CD4-positive, alpha-beta T cell (primary cell): ENCODE measurements around the gene CIRBP. TPM values are rescaled to one million over a fixed set of nuclear protein-coding genes. Genes with fewer than 3 reads are reported as not detected.

ENCODE experiments used
- ATAC-seq: fragments of 200-7000 bp; cut with Tn5 transposase; one replicate; pipeline ENCODE4 v1.10.0; 2022; ENCODE audit warnings: mild to moderate bottlenecking; ENCODE audit not compliant: poor library complexity
- CTCF ChIA-PET: fragments of 350-600 bp; sonication (Branson Sonifier 250); formaldehyde crosslinking; loops from one replicate; lab custom pipeline; 2021; ENCODE audit warnings: antibody characterized with exemption, inconsistent platforms; lab: Charles Lee
- POLR2A ChIA-PET: fragments of 350-600 bp; sonication (Branson Sonifier 250); formaldehyde crosslinking; loops from one replicate; lab custom pipeline; 2021; ENCODE audit warnings: antibody characterized with exemption, inconsistent platforms; lab: Charles Lee
- DNase-seq, 14 experiments: peaks; one replicate each; pipeline ENCODE4 v3.0.0-alpha.2; 2013 to 2020; ENCODE audit warnings: mixed read lengths in 2 of 14
- H3K27ac ChIP-seq, 2 donors: one replicate each; pipeline versions ENCODE4 v1.5.1 to v1.7.0; 2013; ENCODE audit warnings: low read length in 2 of 2, low read depth in 1 of 2, mild to moderate bottlenecking in 1 of 2
- H3K27me3 ChIP-seq, 2 experiments: 1 replicate in 1 of 2; 2 replicates in 1 of 2; pipeline versions ENCODE4 v1.6.1 to v1.7.0; 2013; ENCODE audit warnings: low read length in 2 of 2, control low read depth in 1 of 2, mild to moderate bottlenecking in 1 of 2, moderate library complexity in 1 of 2; ENCODE audit not compliant: insufficient read depth in 2 of 2, control insufficient read depth in 1 of 2
- H3K36me3 ChIP-seq: one replicate; pipeline ENCODE4 v1.6.1; 2013; ENCODE audit warnings: low read length, control low read depth; ENCODE audit not compliant: insufficient read depth
- H3K4me1 ChIP-seq: one replicate; pipeline ENCODE4 v1.6.1; 2013; ENCODE audit warnings: low read length, control low read depth; ENCODE audit not compliant: insufficient read depth
- H3K4me3 ChIP-seq: one replicate; pipeline ENCODE4 v1.5.1; 2013; ENCODE audit warnings: mild to moderate bottlenecking, low read length, moderate library complexity
- H3K9me3 ChIP-seq, 2 experiments: 1 replicate in 1 of 2; 2 replicates in 1 of 2; pipeline versions ENCODE4 v1.6.1 to v1.7.0; 2013; ENCODE audit warnings: low read length in 2 of 2, mild to moderate bottlenecking in 2 of 2, control low read depth in 1 of 2, moderate library complexity in 1 of 2; ENCODE audit not compliant: control insufficient read depth in 1 of 2, insufficient read depth in 1 of 2
- H3K27ac Mint-ChIP-seq: one replicate; pipeline ENCODE4 v1.8.0; 2020; ENCODE audit warnings: mixed read lengths
- H3K27me3 Mint-ChIP-seq: one replicate; pipeline ENCODE4 v1.8.0; 2021; ENCODE audit warnings: mixed read lengths
- H3K36me3 Mint-ChIP-seq: one replicate; pipeline ENCODE4 v1.8.0; 2021; ENCODE audit warnings: low read depth, mixed read lengths
- H3K4me1 Mint-ChIP-seq: one replicate; pipeline ENCODE4 v1.8.0; 2021; ENCODE audit warnings: low read depth, mixed read lengths
- H3K4me3 Mint-ChIP-seq: one replicate; pipeline ENCODE4 v1.8.0; 2020; ENCODE audit warnings: mild to moderate bottlenecking, mixed read lengths
- H3K9me3 Mint-ChIP-seq: one replicate; pipeline ENCODE4 v1.8.0; 2020; ENCODE audit warnings: mixed read lengths
- CTCF ChIP-seq: fragments of 200-600 bp; IDR thresholded peaks from one replicate; pipeline ENCODE4 v1.8.0; 2022; ENCODE audit warnings: antibody characterized with exemption, mild to moderate bottlenecking
- intact Hi-C, 2 experiments: fragments of 100-400 bp; cut with DNase I in 1 of 2; cut with micrococcal nuclease in 1 of 2; formaldehyde crosslinking; loops; one replicate each; pipeline versions ENCODE4 v1.15.1 to v1.9.0; 2023 to 2025; cut with DNase I, micrococcal nuclease
- total RNA-seq, 174 experiments: library from RNA in 2 of 174; stranded (reverse) in 2 of 174; gene quantifications; one replicate each; pipeline ENCODE4 v1.2.3 and lab custom pipeline; 2021 to 2026

CIRBP gene
- total RNA-seq, 2 experiments from 2014 or later, result 614 to 628 TPM

- H3K4me1 ChIP-seq, result peaks cover 31% of the 10 kb centered on the region
- H3K27me3 ChIP-seq, result peaks cover 6 to 12% of the 10 kb centered on the region in 2 experiments
- DNase-seq (no peak), ATAC-seq (no peak)
- CTCF ChIA-PET, result no interaction called here
- H3K4me3 ChIP-seq, result no peak overlapping the region
- no peaks in the 10 kb centered on the region for H3K36me3 ChIP-seq
- H3K36me3 Mint-ChIP-seq, result no peaks in the 10 kb centered on the region
- H3K9me3 Mint-ChIP-seq, result no peaks in the 10 kb centered on the region
- intact Hi-C loops, result no loop called here
- TF ChIP-seq CTCF, result no peak
- no peak overlapping the region for H3K4me3 Mint-ChIP-seq
- H3K9me3 ChIP-seq, result peaks cover 0 to 9% of the 10 kb centered on the region in 2 experiments
- POLR2A ChIA-PET, result no interaction called here
- no peak overlapping the region for H3K27ac Mint-ChIP-seq
- H3K4me1 Mint-ChIP-seq, result peaks cover 14% of the 10 kb centered on the region
- H3K27me3 Mint-ChIP-seq, result peaks cover 9% of the 10 kb centered on the region
- H3K27ac ChIP-seq, result no peak overlapping the region
Measured at GRCh38 chr19:1234955-1235380, 34.2 kb upstream of the CIRBP start.

- CTCF ChIA-PET, result no interaction called here
- no peak for DNase-seq
Measured at GRCh38 chr19:1235625-1236538, 33.2 kb upstream of the CIRBP start.

DNA sequence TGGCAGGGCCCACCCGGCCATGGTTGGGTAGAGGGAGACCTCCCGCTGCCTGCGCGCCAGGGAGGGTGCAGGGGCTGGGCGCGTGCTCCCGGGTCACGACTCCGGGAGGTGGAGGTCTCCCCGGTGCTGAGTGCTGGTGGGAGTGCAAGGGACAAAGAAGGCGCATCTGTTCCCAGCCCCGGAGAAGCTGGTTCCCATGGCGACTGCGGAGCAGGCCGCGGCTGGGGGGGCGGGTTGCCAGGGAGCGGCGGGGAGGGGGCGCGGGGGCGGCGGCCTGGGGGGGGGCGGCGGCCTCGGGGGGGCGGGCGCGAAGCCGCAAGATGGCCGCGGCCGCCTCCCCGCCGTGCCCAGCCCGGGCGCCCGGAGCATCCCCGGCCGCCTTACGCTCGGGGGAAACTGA is 32.6 kb upstream of the CIRBP start:
- Mint-ChIP-seq H3K4me3 (no peak overlapping the region), H3K9me3 (no peaks in the 10 kb centered on the region), H3K27ac (no peak overlapping the region), H3K4me1 (peaks cover 18% of the 10 kb centered on the region), H3K27me3 (peaks cover 12% of the 10 kb centered on the region), H3K36me3 (peaks cover 3% of the 10 kb centered on the region)
- intact Hi-C loops, result no loop called here
- POLR2A ChIA-PET, result no interaction called here
- Histone ChIP-seq H3K9me3 (peaks cover 0 to 9% of the 10 kb centered on the region in 2 experiments), H3K27me3 (peaks cover 6 to 12% of the 10 kb centered on the region in 2 experiments), H3K27ac (no peak overlapping the region), H3K36me3 (no peaks in the 10 kb centered on the region), H3K4me3 (no peak overlapping the region), H3K4me1 (peaks cover 45% of the 10 kb centered on the region)
- no peak for DNase-seq
- ATAC-seq, result no peak
- TF ChIP-seq CTCF, result no peak
- CTCF ChIA-PET, result no interaction called here

More at GRCh38 chr19:1235625-1236538, 33.2 kb upstream of the CIRBP start:
- ATAC-seq, result no peak
- POLR2A ChIA-PET, result no interaction called here
- H3K4me1 ChIP-seq, result peaks cover 38% of the 10 kb centered on the region
- H3K36me3 ChIP-seq, result no peaks in the 10 kb centered on the region
- Mint-ChIP-seq H3K4me3 (no peak overlapping the region), H3K4me1 (peaks cover 14% of the 10 kb centered on the region), H3K27me3 (peaks cover 9% of the 10 kb centered on the region), H3K9me3 (no peaks in the 10 kb centered on the region), H3K27ac (no peak overlapping the region), H3K36me3 (no peaks in the 10 kb centered on the region)
- H3K9me3 ChIP-seq, result peaks cover 0 to 9% of the 10 kb centered on the region in 2 experiments
- H3K27me3 ChIP-seq, result peaks cover 6 to 12% of the 10 kb centered on the region in 2 experiments
- no peak for TF ChIP-seq CTCF
- H3K27ac ChIP-seq, result no peak overlapping the region
- H3K4me3 ChIP-seq, result no peak overlapping the region
- intact Hi-C loops, result no loop called here
